ENCODE data around the gene PANX2. TPM values are rescaled to one million over a fixed set of nuclear protein-coding genes. Genes with fewer than 3 reads are reported as not detected.

PANX2 gene
- total and polyA plus RNA-seq, 2 of the 13 experiments (the other 11 are each of a cell fraction or from before 2014, with no cell fraction given) = 0.15 to 1.1 TPM

- TF ChIP-seq ZFP36 (IDR thresholded peaks at IDR 0.05; ENCODE audit: borderline replicate concordance, low read depth, low read length, partially characterized antibody) = no peak
- no peak for TF ChIP-seq FOXK1 (CRISPR knock-in tag; IDR thresholded peaks at IDR 0.05; ENCODE audit: borderline replicate concordance, low read depth)
- TF ChIP-seq PRDM15 (CRISPR knock-in tag; IDR thresholded peaks at IDR 0.05) = no peak
- no peak for TF ChIP-seq TBX3 (IDR thresholded peaks at IDR 0.05; ENCODE audit: borderline replicate concordance)
- TF ChIP-seq ZNF792 (CRISPR knock-in tag; IDR thresholded peaks at IDR 0.05) = no peak
- TF ChIP-seq ZSCAN12 (CRISPR knock-in tag; IDR thresholded peaks at IDR 0.05) = no peak
- no peak for TF ChIP-seq MIXL1 (CRISPR knock-in tag; IDR thresholded peaks at IDR 0.05)
- no peak for TF ChIP-seq KLF13 (CRISPR knock-in tag; IDR thresholded peaks at IDR 0.05)
- no peak for TF ChIP-seq HOXA5 (CRISPR knock-in tag; IDR thresholded peaks at IDR 0.05)
- TF ChIP-seq HDAC1 (CRISPR knock-in tag; IDR thresholded peaks at IDR 0.05) = peak; percentile 52; the same call in 1 of the 2 replicates
- no peak for TF ChIP-seq ZNF883 (CRISPR knock-in tag; IDR thresholded peaks at IDR 0.05; ENCODE audit: not compliant biosample characterization)
- TF ChIP-seq ZNF432 (CRISPR knock-in tag; IDR thresholded peaks at IDR 0.05; ENCODE audit: borderline replicate concordance) = no peak
- no peak for TF ChIP-seq NR0B2 (CRISPR knock-in tag; IDR thresholded peaks at IDR 0.05)
- TF ChIP-seq CENPT (CRISPR knock-in tag; IDR thresholded peaks at IDR 0.05; ENCODE audit: low read depth) = no peak
- no peak for TF ChIP-seq RXRB (CRISPR knock-in tag; IDR thresholded peaks at IDR 0.05; ENCODE audit: borderline replicate concordance)
- TF ChIP-seq ZNF746 (CRISPR knock-in tag; IDR thresholded peaks at IDR 0.05) = no peak
- peak; percentile 80 for TF ChIP-seq THAP11 (CRISPR knock-in tag; IDR thresholded peaks at IDR 0.05)
- no peak for TF ChIP-seq ZNF30 (CRISPR knock-in tag; IDR thresholded peaks at IDR 0.05)
- no peak; the same call in 1 of the 2 replicates for TF ChIP-seq MXD3 (CRISPR knock-in tag; IDR thresholded peaks at IDR 0.05)
- no peak for TF ChIP-seq ETV6 (CRISPR knock-in tag; conservative IDR thresholded peaks at IDR 0.05)
- no peak for TF ChIP-seq ZFP82 (CRISPR knock-in tag; IDR thresholded peaks at IDR 0.05; ENCODE audit: borderline replicate concordance)
- no peak for TF ChIP-seq ZNF572 (CRISPR knock-in tag; IDR thresholded peaks at IDR 0.05)
- no peak for TF ChIP-seq ZNF225 (CRISPR knock-in tag; IDR thresholded peaks at IDR 0.05)
- no peak for TF ChIP-seq ZNF724P (CRISPR knock-in tag; IDR thresholded peaks at IDR 0.05; ENCODE audit: borderline replicate concordance)
- TF ChIP-seq TARDBP (CRISPR knock-in tag; IDR thresholded peaks at IDR 0.05) = no peak
- TF ChIP-seq GZF1 (CRISPR knock-in tag; IDR thresholded peaks at IDR 0.05) = no peak
- TF ChIP-seq, protein P1, sequence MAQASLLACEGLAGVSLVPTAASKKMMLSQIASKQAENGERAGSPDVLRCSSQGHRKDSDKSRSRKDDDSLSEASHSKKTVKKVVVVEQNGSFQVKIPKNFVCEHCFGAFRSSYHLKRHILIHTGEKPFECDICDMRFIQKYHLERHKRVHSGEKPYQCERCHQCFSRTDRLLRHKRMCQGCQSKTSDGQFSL (CRISPR knock-in tag; IDR thresholded peaks at IDR 0.05) = no peak
These were observed 30.1 kb downstream of the PANX2 start, which contains the start of gene SELENOO (continued) for GRCh38 chr22:50200461-50201190.

Data from HepG2 (cell line).